Measurements from ENCODE around the gene CCNL1. TPM values are rescaled to one million over a fixed set of nuclear protein-coding genes. Genes with fewer than 3 reads are reported as not detected.

The CCNL1 gene
- total RNA-seq, 1 experiment from 2014 or later = 114 TPM

DNA sequence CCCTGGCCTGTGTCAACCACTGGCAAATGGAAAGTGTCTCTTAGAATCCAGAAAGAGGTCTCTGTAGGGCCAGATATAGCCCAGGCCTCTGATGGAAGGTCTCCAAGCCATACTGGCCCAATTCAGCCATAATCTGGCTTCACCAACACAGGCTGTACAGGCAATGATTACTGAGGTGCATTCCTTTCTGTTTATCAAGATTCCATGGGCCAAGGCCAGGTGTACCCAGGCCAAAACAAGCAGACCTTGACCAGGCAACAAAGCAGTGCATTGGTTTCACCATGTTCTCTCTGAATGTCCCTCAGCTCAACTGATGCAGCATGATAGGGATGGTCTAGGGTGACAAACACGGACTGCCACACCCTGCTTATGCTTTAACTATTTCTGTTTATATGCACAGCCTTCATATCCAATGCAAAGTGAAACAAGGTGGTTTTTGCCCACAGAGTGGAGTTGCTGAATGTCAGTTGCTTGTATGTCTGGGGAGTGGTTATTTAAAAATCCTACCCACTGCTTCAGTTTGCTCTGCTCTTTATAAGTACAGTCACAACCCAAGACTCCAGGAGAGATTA, 25.2 kb downstream of the CCNL1 start:
- Histone ChIP-seq H3K36me3 (ENCODE audit: control insufficient read depth, insufficient read depth, low read length) (no peaks in the 10 kb centered on the region), H3K9me3 (no peaks in the 10 kb centered on the region), H3K4me3 (ENCODE audit: low read depth, low read length) (no peak overlapping the region), H3K27me3 (replicated peaks; ENCODE audit: control insufficient read depth, insufficient read depth, low read length) (no peaks in the 10 kb centered on the region), H3K4me1 (peaks cover 42% of the 10 kb centered on the region)
- TF ChIP-seq, protein P1, sequence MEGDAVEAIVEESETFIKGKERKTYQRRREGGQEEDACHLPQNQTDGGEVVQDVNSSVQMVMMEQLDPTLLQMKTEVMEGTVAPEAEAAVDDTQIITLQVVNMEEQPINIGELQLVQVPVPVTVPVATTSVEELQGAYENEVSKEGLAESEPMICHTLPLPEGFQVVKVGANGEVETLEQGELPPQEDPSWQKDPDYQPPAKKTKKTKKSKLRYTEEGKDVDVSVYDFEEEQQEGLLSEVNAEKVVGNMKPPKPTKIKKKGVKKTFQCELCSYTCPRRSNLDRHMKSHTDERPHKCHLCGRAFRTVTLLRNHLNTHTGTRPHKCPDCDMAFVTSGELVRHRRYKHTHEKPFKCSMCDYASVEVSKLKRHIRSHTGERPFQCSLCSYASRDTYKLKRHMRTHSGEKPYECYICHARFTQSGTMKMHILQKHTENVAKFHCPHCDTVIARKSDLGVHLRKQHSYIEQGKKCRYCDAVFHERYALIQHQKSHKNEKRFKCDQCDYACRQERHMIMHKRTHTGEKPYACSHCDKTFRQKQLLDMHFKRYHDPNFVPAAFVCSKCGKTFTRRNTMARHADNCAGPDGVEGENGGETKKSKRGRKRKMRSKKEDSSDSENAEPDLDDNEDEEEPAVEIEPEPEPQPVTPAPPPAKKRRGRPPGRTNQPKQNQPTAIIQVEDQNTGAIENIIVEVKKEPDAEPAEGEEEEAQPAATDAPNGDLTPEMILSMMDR (IDR thresholded peaks at IDR 0.05; ENCODE audit: insufficient read depth in 1 of 2, low read depth in 1 of 2, low read length in 1 of 2, severe bottlenecking in 1 of 2, unreplicated experiment in 1 of 2) = no peak
- CTCF ChIA-PET = no interaction called here
- Mint-ChIP-seq H3K4me3 (ENCODE audit: unreplicated experiment) (no peak overlapping the region), H3K9me3 (ENCODE audit: unreplicated experiment) (no peaks in the 10 kb centered on the region), H3K27me3 (ENCODE audit: insufficient read depth, unreplicated experiment) (no peaks in the 10 kb centered on the region), H3K27ac (ENCODE audit: unreplicated experiment) (no peak overlapping the region), H3K4me1 (ENCODE audit: low read depth, unreplicated experiment) (peaks cover 6% of the 10 kb centered on the region), H3K36me3 (ENCODE audit: insufficient read depth, unreplicated experiment) (peaks cover 6% of the 10 kb centered on the region)
- no peak for DNase-seq
- BruUV-seq (replicated peaks) = no TSS peak
- intact Hi-C loops (cut with micrococcal nuclease; ENCODE audit: unreplicated experiment) = loop anchor here (10.0 kb wide), 1 partner anchor 150 kb away; no protein-coding TSS in a partner anchor
- POLR2A ChIA-PET = interaction anchor here (0.7 kb wide), 1 partner anchor 26 kb away, joined by 3 read pairs; no protein-coding TSS in a partner anchor

DNA sequence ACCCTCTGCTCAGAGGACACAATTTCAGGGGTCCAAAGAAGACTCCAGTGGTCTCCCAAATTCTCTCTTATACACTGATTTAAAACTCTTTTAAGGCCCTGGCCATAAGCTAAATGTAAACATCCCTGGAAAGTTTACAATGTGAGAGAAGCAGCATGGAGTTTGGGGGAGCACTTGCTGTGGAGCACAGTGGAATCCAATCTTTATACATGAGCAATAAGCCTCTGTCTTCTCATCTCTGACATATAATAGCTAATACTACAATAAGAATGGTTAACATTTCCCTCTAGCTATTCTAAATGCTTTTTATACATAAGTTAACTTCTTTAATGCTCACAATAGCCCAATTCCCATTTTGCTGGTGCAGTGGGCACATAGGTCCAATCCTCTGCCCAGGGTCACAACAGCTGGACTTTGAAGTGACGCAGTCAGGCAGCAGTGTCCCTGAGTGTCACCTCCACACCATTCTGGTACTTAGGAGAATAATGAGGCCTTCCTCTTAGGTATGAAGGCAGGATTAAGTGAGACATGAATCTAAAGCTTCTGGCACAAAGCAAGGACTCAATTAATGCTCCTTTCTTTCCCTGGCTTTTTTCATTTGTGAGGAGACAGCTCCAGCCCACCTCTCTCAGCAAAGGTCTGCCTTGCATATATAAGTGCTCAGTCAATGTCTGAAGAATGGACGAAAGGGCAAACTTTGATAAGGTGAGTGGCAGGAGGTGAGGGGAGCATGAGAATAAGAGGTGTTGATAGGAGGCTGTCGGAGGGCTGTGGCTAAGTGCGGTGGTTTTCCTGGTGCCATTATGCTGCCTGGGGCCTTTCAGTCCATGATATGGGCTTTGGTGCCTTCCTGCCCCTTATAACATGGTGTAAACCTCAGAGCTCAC, 26.3 kb downstream of the CCNL1 start:
- Histone ChIP-seq H3K4me1 (peaks cover 52% of the 10 kb centered on the region), H3K9me3 (no peaks in the 10 kb centered on the region), H3K4me3 (ENCODE audit: low read depth, low read length) (no peak overlapping the region), H3K27me3 (replicated peaks; ENCODE audit: control insufficient read depth, insufficient read depth, low read length) (no peaks in the 10 kb centered on the region), H3K36me3 (ENCODE audit: control insufficient read depth, insufficient read depth, low read length) (no peaks in the 10 kb centered on the region)
- H3K9me3 Mint-ChIP-seq (ENCODE audit: unreplicated experiment) = no peaks in the 10 kb centered on the region
- no peak overlapping the region for H3K4me3 Mint-ChIP-seq (ENCODE audit: unreplicated experiment)
- H3K27me3 Mint-ChIP-seq (ENCODE audit: insufficient read depth, unreplicated experiment) = no peaks in the 10 kb centered on the region
- ChIA-PET CTCF (no interaction called here), POLR2A (interaction anchor here (0.7 to 1.0 kb wide), 2 partner anchors 27 to 44 kb away, joined by 3 read pairs; no protein-coding TSS in a partner anchor)
- TF ChIP-seq, protein P1 (IDR thresholded peaks at IDR 0.05; ENCODE audit: insufficient read depth in 1 of 2, low read depth in 1 of 2, low read length in 1 of 2, severe bottlenecking in 1 of 2, unreplicated experiment in 1 of 2) = no peak
- no TSS peak for BruUV-seq (replicated peaks)
- DNase-seq = no peak
- peaks cover 16% of the 10 kb centered on the region for H3K4me1 Mint-ChIP-seq (ENCODE audit: low read depth, unreplicated experiment)
- intact Hi-C loops (cut with micrococcal nuclease; ENCODE audit: unreplicated experiment) = loop anchor here (10.0 kb wide), 1 partner anchor 149 kb away; no protein-coding TSS in a partner anchor
- H3K27ac Mint-ChIP-seq (ENCODE audit: unreplicated experiment) = no peak overlapping the region
- H3K36me3 Mint-ChIP-seq (ENCODE audit: insufficient read depth, unreplicated experiment) = peaks cover 6% of the 10 kb centered on the region

DNA sequence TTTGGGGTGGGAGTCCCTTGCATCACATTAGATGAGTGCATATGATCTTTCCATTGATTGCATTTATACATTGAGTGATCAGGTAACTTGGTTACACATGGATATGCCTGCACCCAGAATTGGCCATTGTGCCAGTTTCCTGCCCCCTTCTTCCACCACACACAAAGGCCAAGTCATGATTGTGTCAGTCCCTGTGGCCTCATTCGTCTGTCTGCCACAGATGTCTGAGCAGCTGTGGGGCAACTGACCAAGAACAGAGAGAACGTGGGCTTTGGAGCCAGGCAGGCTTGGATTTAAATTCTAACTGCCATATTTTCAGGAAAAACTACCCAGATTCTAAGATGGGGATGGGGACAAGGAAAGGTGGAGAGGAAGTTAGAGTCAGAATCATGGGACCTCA, 27.0 kb downstream of the CCNL1 start:
- intact Hi-C loops (cut with micrococcal nuclease; ENCODE audit: unreplicated experiment) = loop anchor here (10.0 kb wide), 1 partner anchor 148 kb away; no protein-coding TSS in a partner anchor
- CTCF ChIA-PET = no interaction called here
- Mint-ChIP-seq H3K27ac (ENCODE audit: unreplicated experiment) (no peak overlapping the region), H3K4me1 (ENCODE audit: low read depth, unreplicated experiment) (peaks cover 24% of the 10 kb centered on the region), H3K9me3 (ENCODE audit: unreplicated experiment) (no peaks in the 10 kb centered on the region), H3K27me3 (ENCODE audit: insufficient read depth, unreplicated experiment) (no peaks in the 10 kb centered on the region), H3K4me3 (ENCODE audit: unreplicated experiment) (no peak overlapping the region), H3K36me3 (ENCODE audit: insufficient read depth, unreplicated experiment) (peaks cover 6% of the 10 kb centered on the region)
- POLR2A ChIA-PET = interaction anchor here (1.0 kb wide), 1 partner anchor 44 kb away, joined by 3 read pairs; no protein-coding TSS in a partner anchor
- H3K4me3 ChIP-seq (ENCODE audit: low read depth, low read length) = no peak overlapping the region
- H3K4me1 ChIP-seq = peaks cover 60% of the 10 kb centered on the region
- no TSS peak for BruUV-seq (replicated peaks)
- TF ChIP-seq, protein P1 (IDR thresholded peaks at IDR 0.05; ENCODE audit: insufficient read depth in 1 of 2, low read depth in 1 of 2, low read length in 1 of 2, severe bottlenecking in 1 of 2, unreplicated experiment in 1 of 2) = no peak
- H3K36me3 ChIP-seq (ENCODE audit: control insufficient read depth, insufficient read depth, low read length) = no peaks in the 10 kb centered on the region
- no peak for DNase-seq
- H3K27me3 ChIP-seq (replicated peaks; ENCODE audit: control insufficient read depth, insufficient read depth, low read length) = no peaks in the 10 kb centered on the region
- H3K9me3 ChIP-seq = no peaks in the 10 kb centered on the region

Measured in Caco-2 (cell line).